Activated CD8-positive, alpha-beta memory T cell treated with anti-CD3 and anti-CD28 coated beads for 4 hours (primary cell): ENCODE results near the gene DSN1.

Source experiments
- DNase-seq, 2 donors: peaks; one replicate each; pipeline ENCODE4 v3.0.0-alpha.2; 2020; ENCODE audit warnings: low read depth in 2 of 2

DSN1 gene

GRCh38 chr20:36754656-36755222 lies 18.8 kb downstream of the DSN1 start:
- peak in 1 of 2 donors; percentile 20 for DNase-seq

GRCh38 chr20:36752582-36752981 lies 21.0 kb downstream of the DSN1 start:
- DNase-seq: no peak

GRCh38 chr20:36745927-36746659 lies 27.5 kb downstream of the DSN1 start, which contains the start of gene NDRG3:
Gene NDRG3, minus strand, starts transcription at chr20:36746090. Its CDS starts 24,355 bp downstream, at chr20:36721735.
- peak; percentile 82 to 87 for DNase-seq

- peak in 1 of 2 donors; percentile 2 for DNase-seq
Measured at GRCh38 chr20:36745234-36745926, 28.2 kb downstream of the DSN1 start.

- DNase-seq: no peak
Measured at GRCh38 chr20:36744764-36745191, 28.8 kb downstream of the DSN1 start.

- DNase-seq: no peak
Measured at GRCh38 chr20:36744243-36744642, 29.3 kb downstream of the DSN1 start.

- DNase-seq: no peak
Measured at GRCh38 chr20:36742558-36742957, 31.0 kb downstream of the DSN1 start.

GRCh38 chr20:36741072-36741471 lies 32.5 kb downstream of the DSN1 start:
- no peak for DNase-seq

- DNase-seq: no peak
Measured at GRCh38 chr20:36737183-36737499, 36.4 kb downstream of the DSN1 start.

- no peak for DNase-seq
Measured at GRCh38 chr20:36736451-36737182, 36.9 kb downstream of the DSN1 start.

- no peak for DNase-seq
Measured at GRCh38 chr20:36732456-36732855, 41.1 kb downstream of the DSN1 start.

GRCh38 chr20:36728986-36729385 lies 44.6 kb downstream of the DSN1 start:
- no peak for DNase-seq

GRCh38 chr20:36726168-36726567 lies 47.4 kb downstream of the DSN1 start:
- DNase-seq: no peak

GRCh38 chr20:36720510-36720909 lies 53.1 kb downstream of the DSN1 start:
- no peak for DNase-seq

GRCh38 chr20:36717657-36718056 lies 55.9 kb downstream of the DSN1 start:
- no peak for DNase-seq

GRCh38 chr20:36717021-36717420 lies 56.5 kb downstream of the DSN1 start:
- no peak for DNase-seq

- DNase-seq: no peak
Measured at GRCh38 chr20:36712775-36713174, 60.8 kb downstream of the DSN1 start.

GRCh38 chr20:36709126-36709525 lies 64.4 kb downstream of the DSN1 start:
- no peak for DNase-seq

- no peak for DNase-seq
Measured at GRCh38 chr20:36703530-36703929, 70.0 kb downstream of the DSN1 start.
